Measurements from ENCODE around the gene FBRSL1.

Gene FBRSL1

GRCh38 chr12:132483612-132484011, 6.3 kb upstream of the FBRSL1 start:
- no peak for TF ChIP-seq CTCF (IDR thresholded peaks at IDR 0.05; ENCODE audit: low read depth, low read length, missing control alignments)
- no peak overlapping the region for H3K4me3 ChIP-seq (replicated peaks; ENCODE audit: low read depth, low read length)
- no peak for DNase-seq (ENCODE audit: extremely low read depth, low read depth)

- no peak overlapping the region for H3K4me3 ChIP-seq (replicated peaks; ENCODE audit: low read depth, low read length)
- no peak for TF ChIP-seq CTCF (IDR thresholded peaks at IDR 0.05; ENCODE audit: low read depth, low read length, missing control alignments)
- no peak for DNase-seq (ENCODE audit: extremely low read depth, low read depth)
Observed at GRCh38 chr12:132484183-132484890, 5.6 kb upstream of the FBRSL1 start.

- no peak for TF ChIP-seq CTCF (IDR thresholded peaks at IDR 0.05; ENCODE audit: low read depth, low read length, missing control alignments)
Observed at GRCh38 chr12:132484891-132485441, 5.0 kb upstream of the FBRSL1 start.

GRCh38 chr12:132485619-132486018, 4.3 kb upstream of the FBRSL1 start:
- TF ChIP-seq CTCF (IDR thresholded peaks at IDR 0.05; ENCODE audit: low read depth, low read length, missing control alignments) = no peak
- no peak overlapping the region for H3K4me3 ChIP-seq (replicated peaks; ENCODE audit: low read depth, low read length)
- no peak for DNase-seq (ENCODE audit: extremely low read depth, low read depth)

More at GRCh38 chr12:132484891-132485441, 5.0 kb upstream of the FBRSL1 start:
- H3K4me3 ChIP-seq (replicated peaks; ENCODE audit: low read depth, low read length) = no peak overlapping the region
- DNase-seq (ENCODE audit: extremely low read depth, low read depth) = no peak

- no peak overlapping the region for H3K4me3 ChIP-seq (replicated peaks; ENCODE audit: low read depth, low read length)
- no peak for DNase-seq (ENCODE audit: extremely low read depth, low read depth)
- TF ChIP-seq CTCF (IDR thresholded peaks at IDR 0.05; ENCODE audit: low read depth, low read length, missing control alignments) = no peak
Observed at GRCh38 chr12:132486168-132486567, 3.8 kb upstream of the FBRSL1 start.

- no peak for DNase-seq (ENCODE audit: extremely low read depth, low read depth)
- no peak overlapping the region for H3K4me3 ChIP-seq (replicated peaks; ENCODE audit: low read depth, low read length)
- no peak for TF ChIP-seq CTCF (IDR thresholded peaks at IDR 0.05; ENCODE audit: low read depth, low read length, missing control alignments)
Observed at GRCh38 chr12:132486576-132486975, 3.4 kb upstream of the FBRSL1 start.
